Occipital lobe (tissue), 2 donors: ENCODE results near the gene GMIP. TPM values are rescaled to one million over a fixed set of nuclear protein-coding genes. Genes with fewer than 3 reads are reported as not detected.

Experiments used
- DNase-seq: peaks from one replicate; lab custom pipeline; 2025; lab: John Stamatoyannopoulos, UW
- total RNA-seq: library from RNA; depleted of rRNA; stranded (reverse); fragments of >200 nt; gene quantifications from one replicate; pipeline ENCODE4 v1.2.3, GENCODE V29; 2014

The GMIP gene
- total RNA-seq, 1 donor from 2014 or later: 14.3 TPM

- DNase-seq: no peak
Observed at GRCh38 chr19:19635313-19635702, 8.1 kb downstream of the GMIP start.

GRCh38 chr19:19634516-19635312 lies 8.7 kb downstream of the GMIP start:
- DNase-seq: no peak

GRCh38 chr19:19633711-19634515 lies 9.5 kb downstream of the GMIP start:
- no peak for DNase-seq

GRCh38 chr19:19632661-19633060 lies 10.8 kb downstream of the GMIP start:
- DNase-seq: no peak

GRCh38 chr19:19631346-19631745 lies 12.1 kb downstream of the GMIP start:
- no peak for DNase-seq

GRCh38 chr19:19630426-19630825 lies 13.0 kb downstream of the GMIP start:
- DNase-seq: no peak

GRCh38 chr19:19630062-19630414 lies 13.4 kb downstream of the GMIP start:
- no peak for DNase-seq

GRCh38 chr19:19628501-19629134 lies 14.8 kb downstream of the GMIP start:
- DNase-seq: no peak

- no peak for DNase-seq
Observed at GRCh38 chr19:19627621-19628500, 15.6 kb downstream of the GMIP start, which contains the start of gene LPAR2. Gene LPAR2, minus strand, starts transcription at chr19:19628220. Its CDS starts 945 bp downstream, at chr19:19627275.

- no peak for DNase-seq
Observed at GRCh38 chr19:19626516-19627472, 16.7 kb downstream of the GMIP start.

GRCh38 chr19:19624032-19624570 lies 19.4 kb downstream of the GMIP start:
- no peak for DNase-seq

- DNase-seq: no peak
Observed at GRCh38 chr19:19623383-19623782, 20.1 kb downstream of the GMIP start.

GRCh38 chr19:19619849-19620210 lies 23.6 kb downstream of the GMIP start:
- no peak for DNase-seq

- DNase-seq: no peak
Observed at GRCh38 chr19:19619181-19619848, 24.1 kb downstream of the GMIP start.

GRCh38 chr19:19618219-19619051 lies 25.0 kb downstream of the GMIP start, which contains the start of gene PBX4:
Gene PBX4, minus strand, starts transcription at chr19:19618687. Its CDS starts 58 bp downstream, at chr19:19618629.
- peak; percentile 89 for DNase-seq

- no peak for DNase-seq
Observed at GRCh38 chr19:19615086-19615485, 28.4 kb downstream of the GMIP start.

- DNase-seq: no peak
Observed at GRCh38 chr19:19613506-19613905, 30.0 kb downstream of the GMIP start.
